Measurements from ENCODE around the gene AGBL4. TPM values are rescaled to one million over a fixed set of nuclear protein-coding genes. Genes with fewer than 3 reads are reported as not detected.

Gene AGBL4
- total RNA-seq, 4 donors from 2014 or later: 0.08 to 0.71 (median 0.60) TPM

DNA sequence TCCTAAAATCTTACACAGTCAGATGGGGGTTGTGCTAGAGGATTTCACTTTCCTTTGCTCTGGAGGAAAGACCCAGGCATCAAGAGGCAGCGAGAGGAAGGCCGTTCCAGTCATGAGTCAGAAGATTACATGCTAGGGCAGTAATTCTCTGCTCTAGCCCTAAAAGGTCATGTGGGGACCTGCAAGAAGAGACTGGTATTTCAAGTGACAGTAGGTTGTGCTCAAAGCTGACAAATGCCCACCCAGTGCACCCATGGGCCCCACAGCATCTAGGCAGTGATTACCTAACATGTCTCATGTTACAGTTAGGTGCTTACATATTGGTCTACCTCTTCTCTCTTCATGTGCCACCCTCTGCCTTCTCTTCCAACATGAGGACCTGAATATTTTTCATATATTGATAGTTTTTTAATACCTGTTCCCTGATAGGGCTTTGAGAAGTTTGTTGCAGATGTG lies 1147.4 kb downstream of the AGBL4 start:
- 47 to 74% methylated on average over 2 of the region's 2 CpGs for WGBS, 2 donors
- H3K4me3 ChIP-seq (ENCODE audit: low read depth, poor library complexity, severe bottlenecking): no peak overlapping the region
- no peak for TF ChIP-seq POLR2A (IDR thresholded peaks at IDR 0.05)
- TF ChIP-seq, protein P1, sequence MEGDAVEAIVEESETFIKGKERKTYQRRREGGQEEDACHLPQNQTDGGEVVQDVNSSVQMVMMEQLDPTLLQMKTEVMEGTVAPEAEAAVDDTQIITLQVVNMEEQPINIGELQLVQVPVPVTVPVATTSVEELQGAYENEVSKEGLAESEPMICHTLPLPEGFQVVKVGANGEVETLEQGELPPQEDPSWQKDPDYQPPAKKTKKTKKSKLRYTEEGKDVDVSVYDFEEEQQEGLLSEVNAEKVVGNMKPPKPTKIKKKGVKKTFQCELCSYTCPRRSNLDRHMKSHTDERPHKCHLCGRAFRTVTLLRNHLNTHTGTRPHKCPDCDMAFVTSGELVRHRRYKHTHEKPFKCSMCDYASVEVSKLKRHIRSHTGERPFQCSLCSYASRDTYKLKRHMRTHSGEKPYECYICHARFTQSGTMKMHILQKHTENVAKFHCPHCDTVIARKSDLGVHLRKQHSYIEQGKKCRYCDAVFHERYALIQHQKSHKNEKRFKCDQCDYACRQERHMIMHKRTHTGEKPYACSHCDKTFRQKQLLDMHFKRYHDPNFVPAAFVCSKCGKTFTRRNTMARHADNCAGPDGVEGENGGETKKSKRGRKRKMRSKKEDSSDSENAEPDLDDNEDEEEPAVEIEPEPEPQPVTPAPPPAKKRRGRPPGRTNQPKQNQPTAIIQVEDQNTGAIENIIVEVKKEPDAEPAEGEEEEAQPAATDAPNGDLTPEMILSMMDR (IDR thresholded peaks at IDR 0.05): no peak
- no peak for DNase-seq (ENCODE audit: low spot score in 2 of 2)
- intact Hi-C loops (cut with DNase I; ENCODE audit: low total_unique reads): no loop called here

DNA sequence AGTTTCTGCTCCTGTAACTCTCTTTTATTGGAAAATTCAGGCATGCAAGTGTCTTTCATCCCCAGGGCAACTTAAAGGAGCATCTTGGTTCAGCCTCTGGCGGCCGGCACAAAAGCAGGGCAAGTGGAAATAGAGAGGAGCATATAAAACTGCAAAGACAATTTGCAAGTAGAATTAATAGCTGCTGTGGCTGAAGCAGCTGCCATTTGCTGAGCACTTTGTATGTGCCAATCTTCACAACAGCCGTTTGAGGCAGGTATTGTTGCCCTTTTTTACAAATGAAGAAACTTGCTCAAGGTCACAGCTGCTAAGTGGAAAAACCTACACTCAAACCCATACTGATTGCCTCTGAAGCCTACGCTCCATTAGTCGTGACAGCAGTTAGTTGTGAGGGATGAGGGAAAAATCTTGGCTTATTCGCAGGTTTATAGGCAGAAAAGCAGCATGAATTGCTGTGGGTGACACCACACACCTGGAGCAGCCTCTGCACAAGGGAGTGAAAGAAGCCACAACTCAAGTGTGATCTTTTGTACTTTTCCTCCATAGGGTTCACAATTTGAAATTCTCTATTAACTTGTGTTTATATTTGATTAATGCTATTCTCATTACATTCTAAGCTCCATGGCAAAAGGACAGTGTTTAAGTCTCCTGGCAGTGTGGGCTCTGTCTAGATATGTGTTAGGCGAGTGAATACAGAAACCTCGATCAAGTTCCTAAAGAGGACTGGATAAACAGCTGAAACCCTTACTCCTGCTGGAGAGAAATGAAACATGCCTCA lies 1148.0 kb downstream of the AGBL4 start:
- no peak overlapping the region for H3K4me3 ChIP-seq (ENCODE audit: low read depth, poor library complexity, severe bottlenecking)
- no peak for DNase-seq (ENCODE audit: low spot score in 2 of 2)
- TF ChIP-seq, protein P1 (IDR thresholded peaks at IDR 0.05): no peak
- TF ChIP-seq POLR2A (IDR thresholded peaks at IDR 0.05): no peak
- 70 to 78% methylated on average over 8 of the region's 8 CpGs for WGBS, 2 donors
- intact Hi-C loops (cut with DNase I; ENCODE audit: low total_unique reads): no loop called here

DNA sequence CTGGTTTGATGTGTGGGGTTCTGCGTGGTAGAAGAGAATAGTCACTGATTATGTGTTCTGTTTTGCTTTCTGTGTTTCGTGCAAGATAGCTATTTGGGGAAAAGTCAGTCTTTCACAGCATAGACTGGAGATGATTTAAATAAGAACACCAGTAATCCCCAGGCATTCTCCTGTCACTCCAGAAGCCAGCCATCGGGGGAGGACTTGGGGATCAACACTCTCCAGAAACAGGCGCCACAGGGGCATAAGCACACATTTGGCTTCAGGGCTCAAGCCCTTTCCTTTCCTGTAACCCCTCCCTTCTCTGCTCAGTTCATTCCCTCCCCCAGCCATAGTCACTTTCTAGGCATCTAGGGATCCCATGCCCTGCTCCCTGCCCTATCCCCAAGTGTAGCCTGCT lies 1149.8 kb downstream of the AGBL4 start:
- intact Hi-C loops (cut with DNase I; ENCODE audit: low total_unique reads): no loop called here
- WGBS, 2 donors: 69 to 77% methylated on average over 4 of the region's 4 CpGs
- no peak for DNase-seq (ENCODE audit: low spot score in 2 of 2)
- H3K4me3 ChIP-seq (ENCODE audit: low read depth, poor library complexity, severe bottlenecking): no peak overlapping the region
- TF ChIP-seq, protein P1 (IDR thresholded peaks at IDR 0.05): no peak
- no peak for TF ChIP-seq POLR2A (IDR thresholded peaks at IDR 0.05)

DNA sequence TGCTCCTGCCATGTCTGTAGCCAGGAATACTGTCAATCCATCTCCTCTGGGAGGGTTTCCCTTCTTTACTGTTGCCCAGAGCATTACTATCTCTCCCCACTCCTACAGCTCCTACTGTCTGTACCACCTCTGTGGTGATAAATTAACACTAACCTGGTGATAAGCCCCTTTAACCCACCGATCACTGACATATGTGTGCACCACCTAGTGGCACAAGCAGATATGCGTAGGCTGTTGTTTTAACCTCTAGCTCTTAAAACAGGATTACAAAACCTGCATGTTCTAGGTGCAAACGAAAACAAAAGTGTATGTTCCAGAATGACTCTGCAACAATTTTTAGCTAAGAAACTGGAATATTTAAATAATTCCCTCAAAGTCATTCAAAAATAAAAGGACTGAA lies 1153.2 kb downstream of the AGBL4 start:
- TF ChIP-seq POLR2A (IDR thresholded peaks at IDR 0.05): no peak
- intact Hi-C loops (cut with DNase I; ENCODE audit: low total_unique reads): no loop called here
- H3K4me3 ChIP-seq (ENCODE audit: low read depth, poor library complexity, severe bottlenecking): no peak overlapping the region
- whole genome bisulfite sequencing, 2 donors: 46 to 50% methylated on average over 3 of the region's 3 CpGs
- DNase-seq (ENCODE audit: low spot score in 2 of 2): no peak

DNA sequence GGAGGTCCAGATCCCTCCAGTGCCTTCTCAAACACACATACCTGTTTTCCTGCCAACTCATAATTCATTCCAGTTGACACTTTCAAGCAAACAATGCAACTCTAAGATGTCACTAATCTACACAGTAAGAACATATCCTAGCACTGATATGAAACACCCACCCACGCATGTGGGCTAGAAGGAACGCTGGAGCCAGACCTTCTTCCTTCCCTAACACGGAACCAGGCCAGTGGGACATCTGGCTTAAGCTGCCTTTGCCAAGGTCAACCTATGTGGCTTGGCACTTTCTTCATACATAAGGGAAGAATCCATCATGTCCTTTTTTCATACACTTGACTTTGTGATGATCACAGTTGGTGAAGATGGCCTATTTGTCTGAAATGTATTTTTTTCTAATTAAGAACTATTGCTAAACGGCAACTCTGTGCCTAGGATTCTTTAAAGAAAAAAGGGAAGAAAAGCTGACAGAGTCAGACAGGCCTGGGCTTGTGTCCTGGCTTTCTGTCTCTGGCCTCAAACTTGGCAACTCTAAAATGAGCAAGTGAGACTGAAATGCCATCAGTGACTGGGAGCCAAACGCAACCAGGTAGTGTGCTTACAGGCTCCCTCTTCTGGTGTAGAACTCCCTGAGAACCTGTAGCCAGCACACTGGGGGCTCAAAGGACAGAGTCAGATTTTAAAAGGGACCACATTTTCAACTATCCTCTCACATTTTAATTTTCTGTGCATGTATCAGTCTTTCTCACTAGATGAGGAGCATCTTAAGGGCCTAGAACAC lies 1154.4 kb downstream of the AGBL4 start:
- intact Hi-C loops (cut with DNase I; ENCODE audit: low total_unique reads): no loop called here
- no peak overlapping the region for H3K4me3 ChIP-seq (ENCODE audit: low read depth, poor library complexity, severe bottlenecking)
- no peak for DNase-seq (ENCODE audit: low spot score in 2 of 2)
- WGBS, 2 donors: 31 to 33% methylated on average over 5 of the region's 5 CpGs
- TF ChIP-seq, protein P1 (IDR thresholded peaks at IDR 0.05): no peak
- TF ChIP-seq POLR2A (IDR thresholded peaks at IDR 0.05): no peak

DNA sequence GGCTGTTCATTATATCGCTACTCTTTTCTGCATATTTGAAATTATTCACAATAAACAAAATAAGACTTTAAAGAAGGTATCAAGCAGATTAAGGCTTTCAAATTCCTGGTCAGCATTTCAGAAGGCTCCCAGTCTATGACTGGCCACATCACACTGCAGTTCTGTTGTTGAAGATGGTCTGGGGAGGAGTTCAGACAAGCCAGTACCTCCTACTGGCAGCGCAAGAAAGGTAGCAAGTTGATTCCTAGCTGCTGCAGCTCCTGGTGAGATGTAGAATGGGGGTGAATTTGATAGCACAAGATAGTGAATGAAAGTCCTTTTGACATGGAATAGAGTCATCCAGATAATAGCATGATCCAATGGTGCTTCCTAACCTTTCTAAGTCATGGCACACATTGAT lies 1158.8 kb downstream of the AGBL4 start:
- intact Hi-C loops (cut with DNase I; ENCODE audit: low total_unique reads): no loop called here
- 49% methylated on average over 2 of the region's 2 CpGs for WGBS, 2 donors
- H3K4me3 ChIP-seq (ENCODE audit: low read depth, poor library complexity, severe bottlenecking): no peak overlapping the region
- TF ChIP-seq, protein P1 (IDR thresholded peaks at IDR 0.05): no peak
- no peak for TF ChIP-seq POLR2A (IDR thresholded peaks at IDR 0.05)
- DNase-seq (ENCODE audit: low spot score in 2 of 2): no peak

Data from lower leg skin (tissue), 4 donors.